Measurements from ENCODE around the gene CAPS2.
"Not testable (repeated sequence)": the region's sequence is repeated elsewhere in the genome, so short reads cannot be mapped to it uniquely, and the experiment has no call there.

DNA sequence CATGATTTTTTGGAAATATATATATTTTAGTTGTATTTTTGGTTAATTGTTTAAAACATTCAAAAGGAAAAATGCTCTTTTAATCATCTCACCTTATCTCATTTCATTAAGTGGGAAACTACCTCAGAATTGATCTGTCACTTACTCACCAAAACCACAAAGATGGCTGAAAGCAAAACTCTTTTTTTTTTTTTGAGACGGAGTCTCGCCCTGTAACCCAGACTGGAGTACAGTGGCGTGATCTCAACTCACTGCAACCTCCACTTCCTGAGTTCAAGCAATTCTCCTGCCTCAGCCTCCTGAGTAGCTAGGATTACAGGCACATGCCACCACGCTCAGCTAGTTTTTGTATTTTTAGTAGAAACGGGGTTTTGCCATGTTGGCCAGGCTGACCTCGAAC, 16.1 kb upstream of the CAPS2 start:
- TF ChIP-seq, protein P1, sequence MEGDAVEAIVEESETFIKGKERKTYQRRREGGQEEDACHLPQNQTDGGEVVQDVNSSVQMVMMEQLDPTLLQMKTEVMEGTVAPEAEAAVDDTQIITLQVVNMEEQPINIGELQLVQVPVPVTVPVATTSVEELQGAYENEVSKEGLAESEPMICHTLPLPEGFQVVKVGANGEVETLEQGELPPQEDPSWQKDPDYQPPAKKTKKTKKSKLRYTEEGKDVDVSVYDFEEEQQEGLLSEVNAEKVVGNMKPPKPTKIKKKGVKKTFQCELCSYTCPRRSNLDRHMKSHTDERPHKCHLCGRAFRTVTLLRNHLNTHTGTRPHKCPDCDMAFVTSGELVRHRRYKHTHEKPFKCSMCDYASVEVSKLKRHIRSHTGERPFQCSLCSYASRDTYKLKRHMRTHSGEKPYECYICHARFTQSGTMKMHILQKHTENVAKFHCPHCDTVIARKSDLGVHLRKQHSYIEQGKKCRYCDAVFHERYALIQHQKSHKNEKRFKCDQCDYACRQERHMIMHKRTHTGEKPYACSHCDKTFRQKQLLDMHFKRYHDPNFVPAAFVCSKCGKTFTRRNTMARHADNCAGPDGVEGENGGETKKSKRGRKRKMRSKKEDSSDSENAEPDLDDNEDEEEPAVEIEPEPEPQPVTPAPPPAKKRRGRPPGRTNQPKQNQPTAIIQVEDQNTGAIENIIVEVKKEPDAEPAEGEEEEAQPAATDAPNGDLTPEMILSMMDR (IDR thresholded peaks at IDR 0.05): not testable (repeated sequence)
- TF ChIP-seq POLR2A (IDR thresholded peaks at IDR 0.05): not testable (repeated sequence)
